WTC11 (cell line): Measurements from ENCODE around the gene HOATZ.

Experiments used
- CREB1 ChIP-seq: sonication (generic); formaldehyde crosslinking; IDR thresholded peaks from 2 replicates; pipeline ENCODE4 v1.8.0; 2023; ENCODE audit warnings: mild to moderate bottlenecking, missing genetic modification reagents
- ELF4 ChIP-seq: sonication (generic); formaldehyde crosslinking; IDR thresholded peaks from 2 replicates; pipeline ENCODE4 v1.8.1; 2022; ENCODE audit warnings: low read depth, mild to moderate bottlenecking, moderate library complexity, missing genetic modification reagents
- ETV6 ChIP-seq: sonication (generic); formaldehyde crosslinking; IDR thresholded peaks from 2 replicates; pipeline ENCODE4 v1.8.1; 2022; ENCODE audit warnings: mild to moderate bottlenecking, missing genetic modification reagents
- FOXJ3 ChIP-seq: sonication (generic); formaldehyde crosslinking; IDR thresholded peaks from 2 replicates; pipeline ENCODE4 v1.9.0; 2021; ENCODE audit warnings: missing genetic modification reagents, mild to moderate bottlenecking, borderline replicate concordance
- IRF2 ChIP-seq: sonication (generic); formaldehyde crosslinking; IDR thresholded peaks from 2 replicates; pipeline ENCODE4 v1.8.0; 2022; ENCODE audit warnings: low read depth, missing genetic modification reagents, borderline replicate concordance
- SP1 ChIP-seq: sonication (generic); formaldehyde crosslinking; conservative IDR thresholded peaks from 2 replicates; pipeline ENCODE4 v1.8.1; 2022; ENCODE audit warnings: missing genetic modification reagents
- TCF7 ChIP-seq: sonication (generic); formaldehyde crosslinking; IDR thresholded peaks from 2 replicates; pipeline ENCODE4 v1.8.0; 2022; ENCODE audit warnings: mild to moderate bottlenecking, low read depth, missing genetic modification reagents, moderate library complexity
- TEAD4 ChIP-seq: sonication (generic); formaldehyde crosslinking; IDR thresholded peaks from 2 replicates; pipeline ENCODE4 v1.8.0; 2022; ENCODE audit warnings: mild to moderate bottlenecking, missing genetic modification reagents
- ZNF671 ChIP-seq: fragments of 250-450 bp; sonication (Bioruptor Pico); IDR thresholded peaks from 2 replicates; pipeline ENCODE4 v1.8.0; 2021; ENCODE audit warnings: mild to moderate bottlenecking
- TF ChIP-seq, protein P1 (sequence below): fragments of 200-600 bp; IDR thresholded peaks from 2 replicates; pipeline ENCODE4 v1.8.0; 2022; ENCODE audit warnings: antibody characterized with exemption
- TF ChIP-seq, protein P2 (sequence below): sonication (generic); formaldehyde crosslinking; IDR thresholded peaks from 2 replicates; pipeline ENCODE4 v1.8.1; 2023; ENCODE audit warnings: mild to moderate bottlenecking, moderate library complexity, missing genetic modification reagents
- TF ChIP-seq, protein P3 (sequence below): sonication (generic); formaldehyde crosslinking; conservative IDR thresholded peaks from 2 replicates; pipeline ENCODE4 v1.8.1; 2023; ENCODE audit warnings: mild to moderate bottlenecking, low read depth, missing genetic modification reagents, moderate library complexity

DNA sequence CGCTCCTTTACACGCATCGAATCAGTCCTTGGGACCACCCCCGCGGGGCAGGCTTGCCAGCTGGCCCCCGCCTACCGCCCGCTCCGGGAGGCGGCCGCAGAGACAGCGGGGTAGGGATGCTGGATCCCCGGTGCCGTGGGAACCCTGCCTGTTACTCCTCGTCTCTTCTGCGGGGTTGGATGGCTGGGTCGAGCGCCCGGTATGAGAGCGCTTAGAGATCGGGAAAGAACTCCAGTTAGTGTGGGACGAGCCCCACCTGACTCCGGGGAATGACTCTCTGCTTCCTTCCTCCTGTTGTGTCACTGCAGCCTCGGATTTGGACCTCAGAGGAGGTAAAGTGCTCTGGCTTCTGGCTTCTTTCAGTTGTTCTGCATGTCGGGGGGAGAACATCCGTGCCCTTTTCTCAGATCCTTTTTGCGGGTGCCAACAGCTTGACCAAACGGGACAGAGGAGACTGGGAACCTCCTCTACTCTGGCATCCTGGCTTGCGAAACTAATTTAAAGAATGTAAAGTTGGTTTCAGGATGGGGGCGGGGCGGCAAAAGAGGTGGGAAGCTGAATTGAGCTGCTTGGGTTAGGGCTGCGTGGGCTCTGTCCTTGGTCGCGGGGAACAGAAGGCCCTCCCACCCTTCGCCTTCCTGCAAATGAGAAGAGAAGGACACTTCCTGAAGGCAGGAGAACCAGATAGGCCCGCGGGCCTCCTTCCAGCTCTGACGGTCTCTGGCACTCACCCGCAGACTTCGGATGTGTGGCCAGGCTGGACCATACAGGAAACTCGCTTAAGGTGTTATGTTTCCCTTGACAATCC lies 26.9 kb downstream of the HOATZ start:
- TF ChIP-seq CREB1 (CRISPR knock-in tag), result no peak
- 0 out of 2 replicates have a peak, but pooled peaks have one; percentile 15 for TF ChIP-seq SP1 (CRISPR knock-in tag)
- no peak for TF ChIP-seq ELF4 (CRISPR knock-in tag)
- no peak for TF ChIP-seq ZNF671 (CRISPR knock-in tag)
- no peak for TF ChIP-seq IRF2 (CRISPR knock-in tag)
- TF ChIP-seq, protein P1, sequence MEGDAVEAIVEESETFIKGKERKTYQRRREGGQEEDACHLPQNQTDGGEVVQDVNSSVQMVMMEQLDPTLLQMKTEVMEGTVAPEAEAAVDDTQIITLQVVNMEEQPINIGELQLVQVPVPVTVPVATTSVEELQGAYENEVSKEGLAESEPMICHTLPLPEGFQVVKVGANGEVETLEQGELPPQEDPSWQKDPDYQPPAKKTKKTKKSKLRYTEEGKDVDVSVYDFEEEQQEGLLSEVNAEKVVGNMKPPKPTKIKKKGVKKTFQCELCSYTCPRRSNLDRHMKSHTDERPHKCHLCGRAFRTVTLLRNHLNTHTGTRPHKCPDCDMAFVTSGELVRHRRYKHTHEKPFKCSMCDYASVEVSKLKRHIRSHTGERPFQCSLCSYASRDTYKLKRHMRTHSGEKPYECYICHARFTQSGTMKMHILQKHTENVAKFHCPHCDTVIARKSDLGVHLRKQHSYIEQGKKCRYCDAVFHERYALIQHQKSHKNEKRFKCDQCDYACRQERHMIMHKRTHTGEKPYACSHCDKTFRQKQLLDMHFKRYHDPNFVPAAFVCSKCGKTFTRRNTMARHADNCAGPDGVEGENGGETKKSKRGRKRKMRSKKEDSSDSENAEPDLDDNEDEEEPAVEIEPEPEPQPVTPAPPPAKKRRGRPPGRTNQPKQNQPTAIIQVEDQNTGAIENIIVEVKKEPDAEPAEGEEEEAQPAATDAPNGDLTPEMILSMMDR, result no peak
- TF ChIP-seq, protein P2, sequence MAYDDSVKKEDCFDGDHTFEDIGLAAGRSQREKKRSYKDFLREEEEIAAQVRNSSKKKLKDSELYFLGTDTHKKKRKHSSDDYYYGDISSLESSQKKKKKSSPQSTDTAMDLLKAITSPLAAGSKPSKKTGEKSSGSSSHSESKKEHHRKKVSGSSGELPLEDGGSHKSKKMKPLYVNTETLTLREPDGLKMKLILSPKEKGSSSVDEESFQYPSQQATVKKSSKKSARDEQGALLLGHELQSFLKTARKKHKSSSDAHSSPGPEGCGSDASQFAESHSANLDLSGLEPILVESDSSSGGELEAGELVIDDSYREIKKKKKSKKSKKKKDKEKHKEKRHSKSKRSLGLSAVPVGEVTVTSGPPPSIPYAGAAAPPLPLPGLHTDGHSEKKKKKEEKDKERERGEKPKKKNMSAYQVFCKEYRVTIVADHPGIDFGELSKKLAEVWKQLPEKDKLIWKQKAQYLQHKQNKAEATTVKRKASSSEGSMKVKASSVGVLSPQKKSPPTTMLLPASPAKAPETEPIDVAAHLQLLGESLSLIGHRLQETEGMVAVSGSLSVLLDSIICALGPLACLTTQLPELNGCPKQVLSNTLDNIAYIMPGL (CRISPR knock-in tag), result peak; percentile 33; the same call in 1 of the 2 replicates
- no peak for TF ChIP-seq TEAD4 (CRISPR knock-in tag)
- TF ChIP-seq, protein P3, sequence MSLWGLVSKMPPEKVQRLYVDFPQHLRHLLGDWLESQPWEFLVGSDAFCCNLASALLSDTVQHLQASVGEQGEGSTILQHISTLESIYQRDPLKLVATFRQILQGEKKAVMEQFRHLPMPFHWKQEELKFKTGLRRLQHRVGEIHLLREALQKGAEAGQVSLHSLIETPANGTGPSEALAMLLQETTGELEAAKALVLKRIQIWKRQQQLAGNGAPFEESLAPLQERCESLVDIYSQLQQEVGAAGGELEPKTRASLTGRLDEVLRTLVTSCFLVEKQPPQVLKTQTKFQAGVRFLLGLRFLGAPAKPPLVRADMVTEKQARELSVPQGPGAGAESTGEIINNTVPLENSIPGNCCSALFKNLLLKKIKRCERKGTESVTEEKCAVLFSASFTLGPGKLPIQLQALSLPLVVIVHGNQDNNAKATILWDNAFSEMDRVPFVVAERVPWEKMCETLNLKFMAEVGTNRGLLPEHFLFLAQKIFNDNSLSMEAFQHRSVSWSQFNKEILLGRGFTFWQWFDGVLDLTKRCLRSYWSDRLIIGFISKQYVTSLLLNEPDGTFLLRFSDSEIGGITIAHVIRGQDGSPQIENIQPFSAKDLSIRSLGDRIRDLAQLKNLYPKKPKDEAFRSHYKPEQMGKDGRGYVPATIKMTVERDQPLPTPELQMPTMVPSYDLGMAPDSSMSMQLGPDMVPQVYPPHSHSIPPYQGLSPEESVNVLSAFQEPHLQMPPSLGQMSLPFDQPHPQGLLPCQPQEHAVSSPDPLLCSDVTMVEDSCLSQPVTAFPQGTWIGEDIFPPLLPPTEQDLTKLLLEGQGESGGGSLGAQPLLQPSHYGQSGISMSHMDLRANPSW (CRISPR knock-in tag), result no peak
- no peak for TF ChIP-seq FOXJ3 (CRISPR knock-in tag)
- no peak for TF ChIP-seq ETV6 (CRISPR knock-in tag)
- TF ChIP-seq TCF7, result no peak
